VCaP (cell line): Measurements from ENCODE around the gene TMEM63B.

Source experiments
- H3K27ac ChIP-seq: fragments of 450-650 bp; 2 replicates; pipeline ENCODE4 v1.5.1; 2017
- TF ChIP-seq, protein P1 (sequence below): fragments of 450-650 bp; conservative IDR thresholded peaks from 2 replicates; pipeline ENCODE4 v1.5.1; 2017; ENCODE audit warnings: mild to moderate bottlenecking, moderate library complexity

The TMEM63B gene

DNA sequence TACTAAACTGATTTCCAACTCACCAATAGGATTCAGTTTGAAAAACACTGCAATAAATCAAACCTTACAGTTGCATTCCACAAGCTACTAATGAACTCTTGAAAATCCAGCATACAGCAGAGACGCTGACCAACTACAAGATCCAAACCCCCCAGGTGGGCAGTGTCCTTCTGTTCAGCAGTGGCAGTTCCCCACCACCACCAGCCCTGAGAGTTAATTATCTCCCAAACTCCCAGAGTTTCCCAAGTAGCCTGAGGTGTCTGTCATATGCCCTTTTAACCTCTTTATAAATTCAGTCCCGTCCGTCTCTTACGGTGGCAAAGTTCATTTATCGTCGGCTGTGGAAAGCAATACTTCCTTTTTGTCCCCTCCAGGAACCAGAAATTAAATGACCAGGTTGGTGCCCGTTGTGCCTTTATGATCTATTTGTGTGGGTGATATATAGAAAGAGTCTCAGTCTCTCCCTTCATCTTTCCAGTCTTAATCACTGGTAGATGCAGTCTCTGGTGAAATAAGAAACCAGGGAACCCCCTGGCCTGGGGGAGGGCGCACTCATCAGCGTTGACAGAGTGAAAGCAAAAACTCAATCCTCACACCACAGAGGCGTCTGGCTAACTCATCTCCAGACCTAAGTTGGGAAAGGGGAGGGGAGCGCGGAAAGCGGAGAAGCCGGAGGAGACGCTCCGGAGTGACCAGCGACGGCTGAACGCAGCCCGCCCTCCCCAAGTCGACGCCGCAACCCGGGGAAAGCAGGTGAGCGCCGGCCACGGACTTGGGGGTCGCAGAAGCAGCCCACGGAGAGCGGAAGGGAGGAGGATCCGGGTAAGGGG, 819 bp upstream of the TMEM63B start:
- TF ChIP-seq, protein P1, sequence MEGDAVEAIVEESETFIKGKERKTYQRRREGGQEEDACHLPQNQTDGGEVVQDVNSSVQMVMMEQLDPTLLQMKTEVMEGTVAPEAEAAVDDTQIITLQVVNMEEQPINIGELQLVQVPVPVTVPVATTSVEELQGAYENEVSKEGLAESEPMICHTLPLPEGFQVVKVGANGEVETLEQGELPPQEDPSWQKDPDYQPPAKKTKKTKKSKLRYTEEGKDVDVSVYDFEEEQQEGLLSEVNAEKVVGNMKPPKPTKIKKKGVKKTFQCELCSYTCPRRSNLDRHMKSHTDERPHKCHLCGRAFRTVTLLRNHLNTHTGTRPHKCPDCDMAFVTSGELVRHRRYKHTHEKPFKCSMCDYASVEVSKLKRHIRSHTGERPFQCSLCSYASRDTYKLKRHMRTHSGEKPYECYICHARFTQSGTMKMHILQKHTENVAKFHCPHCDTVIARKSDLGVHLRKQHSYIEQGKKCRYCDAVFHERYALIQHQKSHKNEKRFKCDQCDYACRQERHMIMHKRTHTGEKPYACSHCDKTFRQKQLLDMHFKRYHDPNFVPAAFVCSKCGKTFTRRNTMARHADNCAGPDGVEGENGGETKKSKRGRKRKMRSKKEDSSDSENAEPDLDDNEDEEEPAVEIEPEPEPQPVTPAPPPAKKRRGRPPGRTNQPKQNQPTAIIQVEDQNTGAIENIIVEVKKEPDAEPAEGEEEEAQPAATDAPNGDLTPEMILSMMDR: no peak
- peak overlapping the region; percentile 90 for H3K27ac ChIP-seq

- TF ChIP-seq, protein P1: peak; percentile 31
- peak overlapping the region; percentile 90 for H3K27ac ChIP-seq
Measured at GRCh38 chr6:44128020-44128917, 915 bp downstream of the TMEM63B start.

GRCh38 chr6:44129841-44130322, 2.5 kb downstream of the TMEM63B start:
- TF ChIP-seq, protein P1: no peak

DNA sequence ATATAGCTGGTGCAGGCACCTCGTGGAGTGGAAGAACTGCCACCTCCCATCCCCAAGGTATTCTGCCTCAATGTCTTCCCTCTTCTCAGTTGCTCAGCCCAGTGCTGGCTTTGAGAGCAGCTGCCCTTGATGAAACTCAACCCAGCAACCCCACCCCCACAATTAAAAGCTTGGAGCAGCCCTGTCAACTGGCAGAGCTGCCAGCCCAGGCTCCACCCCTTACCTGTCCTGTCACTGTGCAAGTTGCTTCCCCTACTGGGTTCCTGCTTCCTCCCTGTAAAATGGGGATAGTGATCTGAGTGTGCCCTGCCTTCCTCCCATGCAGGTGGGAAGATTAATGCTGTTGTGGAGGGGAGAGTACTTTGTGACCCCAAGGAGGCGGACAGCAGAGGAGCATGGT, 4.5 kb downstream of the TMEM63B start:
- TF ChIP-seq, protein P1: no peak
- H3K27ac ChIP-seq: peak overlapping the region; percentile 35

More at GRCh38 chr6:44129841-44130322, 2.5 kb downstream of the TMEM63B start:
- H3K27ac ChIP-seq: no peak overlapping the region

- peak overlapping the region; percentile 35 for H3K27ac ChIP-seq
- TF ChIP-seq, protein P1: no peak
Measured at GRCh38 chr6:44132476-44132875, 5.1 kb downstream of the TMEM63B start.

GRCh38 chr6:44133003-44133931, 5.9 kb downstream of the TMEM63B start:
- peak overlapping the region; percentile 35; the same call in 1 of the 2 replicates for H3K27ac ChIP-seq
- TF ChIP-seq, protein P1: no peak
